ENCODE data around the gene RASGRP3. TPM values are rescaled to one million over a fixed set of nuclear protein-coding genes. Genes with fewer than 3 reads are reported as not detected.

Gene RASGRP3
- total and polyA plus RNA-seq, 2 of the 13 experiments (the other 11 are each of a cell fraction or from before 2014, with no cell fraction given), result 0.01 TPM; not detected in 1

- TF ChIP-seq KMT2A (CRISPR knock-in tag; IDR thresholded peaks at IDR 0.05), result peak; percentile 86
- peak; percentile 56; the same call in 1 of the 2 replicates for TF ChIP-seq MED13 (CRISPR knock-in tag; IDR thresholded peaks at IDR 0.05)
- TF ChIP-seq, protein P1, sequence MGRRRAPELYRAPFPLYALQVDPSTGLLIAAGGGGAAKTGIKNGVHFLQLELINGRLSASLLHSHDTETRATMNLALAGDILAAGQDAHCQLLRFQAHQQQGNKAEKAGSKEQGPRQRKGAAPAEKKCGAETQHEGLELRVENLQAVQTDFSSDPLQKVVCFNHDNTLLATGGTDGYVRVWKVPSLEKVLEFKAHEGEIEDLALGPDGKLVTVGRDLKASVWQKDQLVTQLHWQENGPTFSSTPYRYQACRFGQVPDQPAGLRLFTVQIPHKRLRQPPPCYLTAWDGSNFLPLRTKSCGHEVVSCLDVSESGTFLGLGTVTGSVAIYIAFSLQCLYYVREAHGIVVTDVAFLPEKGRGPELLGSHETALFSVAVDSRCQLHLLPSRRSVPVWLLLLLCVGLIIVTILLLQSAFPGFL (CRISPR knock-in tag; IDR thresholded peaks at IDR 0.05), result peak; percentile 83; the same call in 1 of the 2 replicates
- peak; percentile 79 for TF ChIP-seq KDM2A (CRISPR knock-in tag; IDR thresholded peaks at IDR 0.05; ENCODE audit: borderline replicate concordance, low read depth)
- no peak for TF ChIP-seq SMAD1 (CRISPR knock-in tag; IDR thresholded peaks at IDR 0.05; ENCODE audit: borderline replicate concordance, low read depth)
- peak; percentile 78 for TF ChIP-seq KMT2B (CRISPR knock-in tag; IDR thresholded peaks at IDR 0.05)
- no peak for TF ChIP-seq ZNF33A (CRISPR knock-in tag; IDR thresholded peaks at IDR 0.05; ENCODE audit: borderline replicate concordance)
- 0 out of 2 replicates have a peak, but pooled peaks have one; percentile 51 for TF ChIP-seq RNF219 (CRISPR knock-in tag; IDR thresholded peaks at IDR 0.05)
- TF ChIP-seq HBP1 (CRISPR knock-in tag; IDR thresholded peaks at IDR 0.05; ENCODE audit: low read depth), result no peak; the same call in 1 of the 2 replicates
- TF ChIP-seq ZNF143 (CRISPR knock-in tag; IDR thresholded peaks at IDR 0.05), result peak; percentile 63; the same call in 1 of the 2 replicates
- 0 out of 2 replicates have a peak, but pooled peaks have one; percentile 12 for TF ChIP-seq SOX5 (CRISPR knock-in tag; IDR thresholded peaks at IDR 0.05; ENCODE audit: borderline replicate concordance)
- TF ChIP-seq ZNF225 (CRISPR knock-in tag; IDR thresholded peaks at IDR 0.05), result peak; percentile 26; the same call in 1 of the 2 replicates
- TF ChIP-seq ETV5 (CRISPR knock-in tag; IDR thresholded peaks at IDR 0.05; ENCODE audit: borderline replicate concordance), result peak; percentile 31
- TF ChIP-seq FOXA1 (IDR thresholded peaks at IDR 0.05), result no peak
- TF ChIP-seq FOXA1 (CRISPR knock-in tag; IDR thresholded peaks at IDR 0.05), result 0 out of 2 replicates have a peak, but pooled peaks have one; percentile 18
- peak; percentile 86 for TF ChIP-seq ELF1 (CRISPR knock-in tag; IDR thresholded peaks at IDR 0.05)
- TF ChIP-seq, protein P2, sequence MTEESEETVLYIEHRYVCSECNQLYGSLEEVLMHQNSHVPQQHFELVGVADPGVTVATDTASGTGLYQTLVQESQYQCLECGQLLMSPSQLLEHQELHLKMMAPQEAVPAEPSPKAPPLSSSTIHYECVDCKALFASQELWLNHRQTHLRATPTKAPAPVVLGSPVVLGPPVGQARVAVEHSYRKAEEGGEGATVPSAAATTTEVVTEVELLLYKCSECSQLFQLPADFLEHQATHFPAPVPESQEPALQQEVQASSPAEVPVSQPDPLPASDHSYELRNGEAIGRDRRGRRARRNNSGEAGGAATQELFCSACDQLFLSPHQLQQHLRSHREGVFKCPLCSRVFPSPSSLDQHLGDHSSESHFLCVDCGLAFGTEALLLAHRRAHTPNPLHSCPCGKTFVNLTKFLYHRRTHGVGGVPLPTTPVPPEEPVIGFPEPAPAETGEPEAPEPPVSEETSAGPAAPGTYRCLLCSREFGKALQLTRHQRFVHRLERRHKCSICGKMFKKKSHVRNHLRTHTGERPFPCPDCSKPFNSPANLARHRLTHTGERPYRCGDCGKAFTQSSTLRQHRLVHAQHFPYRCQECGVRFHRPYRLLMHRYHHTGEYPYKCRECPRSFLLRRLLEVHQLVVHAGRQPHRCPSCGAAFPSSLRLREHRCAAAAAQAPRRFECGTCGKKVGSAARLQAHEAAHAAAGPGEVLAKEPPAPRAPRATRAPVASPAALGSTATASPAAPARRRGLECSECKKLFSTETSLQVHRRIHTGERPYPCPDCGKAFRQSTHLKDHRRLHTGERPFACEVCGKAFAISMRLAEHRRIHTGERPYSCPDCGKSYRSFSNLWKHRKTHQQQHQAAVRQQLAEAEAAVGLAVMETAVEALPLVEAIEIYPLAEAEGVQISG (CRISPR knock-in tag; IDR thresholded peaks at IDR 0.05), result peak; percentile 91
- peak; percentile 82 for TF ChIP-seq TP53 (CRISPR knock-in tag; conservative IDR thresholded peaks at IDR 0.05)
- TF ChIP-seq HOXA3 (CRISPR knock-in tag; IDR thresholded peaks at IDR 0.05), result peak; percentile 85
Measured at GRCh38 chr2:33599175-33599942, 122.9 kb downstream of the RASGRP3 start, which contains the start of gene FAM98A (continued).
